GM20000 (cell line): ENCODE data around the gene SYNE1.

ENCODE experiments used
- DNase-seq: peaks from one replicate; pipeline ENCODE4 v3.0.0; 2012; ENCODE audit warnings: low spot score
- CTCF ChIP-seq: IDR thresholded peaks from 2 replicates; pipeline ENCODE4 v1.5.1; 2012; ENCODE audit warnings: mild to moderate bottlenecking, control low read depth; ENCODE audit errors: extremely low read depth, missing control alignments

Gene SYNE1

GRCh38 chr6:152596726-152597125, 40.4 kb downstream of the SYNE1 start:
- no peak for TF ChIP-seq CTCF
- no peak for DNase-seq

GRCh38 chr6:152595499-152595898, 41.7 kb downstream of the SYNE1 start:
- no peak for TF ChIP-seq CTCF

DNA sequence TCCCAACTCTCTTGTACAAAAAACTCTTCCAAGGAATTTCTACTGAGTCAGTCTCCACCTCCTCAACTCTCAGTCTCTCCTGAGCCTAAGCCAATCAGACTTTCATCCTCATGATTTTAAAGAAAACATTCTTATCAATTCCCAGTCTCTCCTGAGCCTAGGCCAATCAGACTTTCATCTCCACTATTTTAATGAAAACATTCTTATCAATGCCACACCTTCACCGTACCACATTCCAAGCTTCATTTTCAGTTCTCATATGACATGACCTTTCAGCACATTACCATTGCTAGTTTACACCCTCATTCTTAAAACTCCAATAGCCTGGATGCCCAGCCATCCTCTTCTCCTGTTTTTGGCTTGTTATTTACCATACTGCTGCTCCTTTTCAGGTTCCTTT, 42.5 kb downstream of the SYNE1 start:
- DNase-seq: no peak
- TF ChIP-seq CTCF: no peak

More at GRCh38 chr6:152595499-152595898, 41.7 kb downstream of the SYNE1 start:
- DNase-seq: no peak

GRCh38 chr6:152588456-152588855, 48.7 kb downstream of the SYNE1 start:
- no peak for DNase-seq
- no peak for TF ChIP-seq CTCF

- no peak for DNase-seq
- no peak for TF ChIP-seq CTCF
These were observed 49.7 kb downstream of the SYNE1 start for GRCh38 chr6:152587473-152587872.

DNA sequence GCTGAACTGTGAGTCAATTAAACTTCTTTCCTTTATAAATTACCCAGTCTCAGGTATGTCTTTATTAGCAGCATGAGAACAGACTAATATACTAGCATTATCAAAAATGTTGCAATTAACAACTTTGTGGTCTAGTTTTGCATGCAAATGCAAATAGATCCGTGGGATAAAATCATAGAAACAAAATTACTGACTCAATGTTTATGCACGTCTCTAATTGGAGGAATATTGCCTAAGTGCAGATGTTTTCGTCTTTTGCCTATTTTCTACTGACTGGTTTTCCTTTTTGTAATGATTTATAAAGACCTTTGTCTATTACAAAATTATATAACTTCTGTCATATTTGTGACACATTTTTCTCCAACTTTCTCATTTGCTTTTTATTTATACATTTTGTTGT, 51.9 kb downstream of the SYNE1 start:
- TF ChIP-seq CTCF: no peak

DNA sequence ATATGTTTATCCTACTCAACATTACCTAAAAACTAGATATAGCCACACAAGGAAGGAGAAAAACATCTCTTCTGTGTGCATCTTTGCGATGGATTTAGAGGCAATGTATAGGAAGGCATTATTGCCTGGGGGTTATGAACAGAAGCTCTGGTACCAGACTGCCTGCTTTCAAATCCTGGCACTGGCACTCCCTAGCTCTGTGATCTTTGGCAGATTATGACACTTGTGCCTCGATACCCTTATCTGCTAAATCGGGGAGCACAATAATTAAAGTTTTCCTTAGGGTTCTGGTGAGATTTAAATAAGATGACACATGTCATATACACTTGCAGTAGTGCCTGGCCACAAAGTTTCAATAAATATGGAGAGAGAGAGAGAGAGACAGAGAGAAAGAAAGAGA, 53.3 kb downstream of the SYNE1 start:
- TF ChIP-seq CTCF: no peak
- no peak for DNase-seq

More for the DNA sequence above, 51.9 kb downstream of the SYNE1 start:
- DNase-seq: no peak
